ENCODE data around the gene FKBP11.

GRCh38 chr12:48930475-48930874 is 5.2 kb upstream of the FKBP11 start:
- TF ChIP-seq CTCF (conservative IDR thresholded peaks at IDR 0.05; ENCODE audit: low read depth in 2 of 2) (no peak), CREB1 (CRISPR knock-in tag; IDR thresholded peaks at IDR 0.05; ENCODE audit: low read depth) (no peak), REST (IDR thresholded peaks at IDR 0.05; ENCODE audit: unreplicated experiment) (no peak), EZH2phosphoT487 (IDR thresholded peaks at IDR 0.05; ENCODE audit: unreplicated experiment) (no peak), EZH2 (IDR thresholded peaks at IDR 0.05; ENCODE audit: low read depth, unreplicated experiment) (no peak)

Measured in GM23338 (cell line).